Left ventricle myocardium inferior (tissue), 1 donor: Measurements from ENCODE around the gene MST1. TPM values are rescaled to one million over a fixed set of nuclear protein-coding genes. Genes with fewer than 3 reads are reported as not detected.

ENCODE experiments used
- DNase-seq: peaks from one replicate; pipeline ENCODE4 v3.0.0-alpha.2; 2020
- H3K27ac ChIP-seq: fragments of 200-600 bp; replicated peaks from 2 replicates; pipeline ENCODE4 v1.8.0; 2021
- H3K27me3 ChIP-seq: fragments of 200-600 bp; 2 replicates; pipeline ENCODE4 v1.8.0; 2021; ENCODE audit warnings: low read depth
- H3K36me3 ChIP-seq: fragments of 200-600 bp; 2 replicates; pipeline ENCODE4 v1.8.0; 2021
- H3K4me1 ChIP-seq: fragments of 200-600 bp; 2 replicates; pipeline ENCODE4 v1.8.0; 2021
- H3K4me3 ChIP-seq: fragments of 200-600 bp; 2 replicates; pipeline ENCODE4 v1.8.0; 2021; ENCODE audit warnings: mild to moderate bottlenecking, moderate library complexity
- H3K9me3 ChIP-seq: fragments of 200-600 bp; replicated peaks from 2 replicates; pipeline ENCODE4 v1.8.0; 2021
- intact Hi-C: fragments of 100-400 bp; cut with micrococcal nuclease; formaldehyde crosslinking; loops from one replicate; pipeline ENCODE4 v1.11.0; 2022
- total RNA-seq: library from RNA; stranded (reverse); fragmentation: NEBNext Ultra II Directional; extraction: Animal tissue kit (Norgen Biotek cat#: 25700); gene quantifications from one replicate; pipeline ENCODE4 v1.2.1, GENCODE V29; 2021
- TF ChIP-seq, protein P1 (sequence below): fragments of 200-600 bp; IDR thresholded peaks from 2 replicates; pipeline ENCODE4 v1.8.0; 2021; ENCODE audit warnings: antibody characterized with exemption, mild to moderate bottlenecking, borderline replicate concordance
- donor health status: DM: no; HTN: yes; CAD: no; lungs with severe emphysema.

MST1 gene
- total RNA-seq, 1 donor from 2014 or later = 5.4 TPM

DNA sequence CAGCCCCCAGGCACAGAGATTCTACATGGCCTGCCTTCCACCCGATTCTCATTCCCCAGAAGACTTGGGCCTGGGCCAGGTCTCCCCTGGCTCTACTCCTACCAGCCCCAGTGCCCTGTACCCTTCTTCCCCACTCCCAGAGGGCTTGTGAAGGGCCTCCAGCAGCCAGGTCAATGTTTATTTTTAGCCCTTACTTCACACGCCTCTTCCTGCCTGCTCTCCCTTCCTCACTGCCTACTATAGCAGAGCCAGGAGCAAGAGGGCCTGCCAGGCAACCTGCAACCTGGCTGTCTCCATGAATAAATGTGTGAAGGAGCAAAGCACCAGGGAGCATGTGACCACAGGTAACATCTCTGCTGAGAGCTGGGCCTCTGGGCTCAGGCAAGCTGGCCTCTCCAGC, 41.5 kb downstream of the MST1 start:
- no peak overlapping the region for H3K4me3 ChIP-seq
- intact Hi-C loops = no loop called here
- H3K9me3 ChIP-seq = no peaks in the 10 kb centered on the region
- peaks cover 28% of the 10 kb centered on the region for H3K4me1 ChIP-seq
- DNase-seq = peak; percentile 29
- peak overlapping the region; percentile 73 for H3K27ac ChIP-seq
- H3K27me3 ChIP-seq = no peaks in the 10 kb centered on the region
- no peaks in the 10 kb centered on the region for H3K36me3 ChIP-seq
- TF ChIP-seq, protein P1, sequence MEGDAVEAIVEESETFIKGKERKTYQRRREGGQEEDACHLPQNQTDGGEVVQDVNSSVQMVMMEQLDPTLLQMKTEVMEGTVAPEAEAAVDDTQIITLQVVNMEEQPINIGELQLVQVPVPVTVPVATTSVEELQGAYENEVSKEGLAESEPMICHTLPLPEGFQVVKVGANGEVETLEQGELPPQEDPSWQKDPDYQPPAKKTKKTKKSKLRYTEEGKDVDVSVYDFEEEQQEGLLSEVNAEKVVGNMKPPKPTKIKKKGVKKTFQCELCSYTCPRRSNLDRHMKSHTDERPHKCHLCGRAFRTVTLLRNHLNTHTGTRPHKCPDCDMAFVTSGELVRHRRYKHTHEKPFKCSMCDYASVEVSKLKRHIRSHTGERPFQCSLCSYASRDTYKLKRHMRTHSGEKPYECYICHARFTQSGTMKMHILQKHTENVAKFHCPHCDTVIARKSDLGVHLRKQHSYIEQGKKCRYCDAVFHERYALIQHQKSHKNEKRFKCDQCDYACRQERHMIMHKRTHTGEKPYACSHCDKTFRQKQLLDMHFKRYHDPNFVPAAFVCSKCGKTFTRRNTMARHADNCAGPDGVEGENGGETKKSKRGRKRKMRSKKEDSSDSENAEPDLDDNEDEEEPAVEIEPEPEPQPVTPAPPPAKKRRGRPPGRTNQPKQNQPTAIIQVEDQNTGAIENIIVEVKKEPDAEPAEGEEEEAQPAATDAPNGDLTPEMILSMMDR = no peak

DNA sequence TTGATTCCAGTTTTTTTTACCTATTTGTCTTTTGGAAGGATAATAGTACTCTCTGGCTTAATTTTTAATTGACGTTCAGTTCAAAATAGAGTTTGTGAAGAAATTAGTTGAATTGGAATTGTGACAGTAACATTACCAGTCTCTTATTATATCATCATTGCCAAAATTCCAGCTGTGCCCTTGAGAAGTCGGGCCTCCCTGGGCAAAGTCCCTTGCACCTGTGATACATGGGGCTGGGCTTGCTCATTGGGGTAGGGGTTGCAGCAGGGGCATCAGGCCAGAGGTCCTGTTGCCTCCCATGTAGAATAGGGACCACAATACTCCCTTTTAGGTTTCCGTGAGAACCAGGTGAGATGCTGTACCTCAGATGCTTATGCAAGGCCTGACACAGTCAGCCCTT, 43.0 kb downstream of the MST1 start:
- H3K9me3 ChIP-seq = no peaks in the 10 kb centered on the region
- H3K4me1 ChIP-seq = peaks cover 28% of the 10 kb centered on the region
- no peaks in the 10 kb centered on the region for H3K27me3 ChIP-seq
- no peak overlapping the region for H3K4me3 ChIP-seq
- no peak overlapping the region for H3K27ac ChIP-seq
- intact Hi-C loops = no loop called here
- DNase-seq = no peak
- TF ChIP-seq, protein P1 = no peak
- no peaks in the 10 kb centered on the region for H3K36me3 ChIP-seq

DNA sequence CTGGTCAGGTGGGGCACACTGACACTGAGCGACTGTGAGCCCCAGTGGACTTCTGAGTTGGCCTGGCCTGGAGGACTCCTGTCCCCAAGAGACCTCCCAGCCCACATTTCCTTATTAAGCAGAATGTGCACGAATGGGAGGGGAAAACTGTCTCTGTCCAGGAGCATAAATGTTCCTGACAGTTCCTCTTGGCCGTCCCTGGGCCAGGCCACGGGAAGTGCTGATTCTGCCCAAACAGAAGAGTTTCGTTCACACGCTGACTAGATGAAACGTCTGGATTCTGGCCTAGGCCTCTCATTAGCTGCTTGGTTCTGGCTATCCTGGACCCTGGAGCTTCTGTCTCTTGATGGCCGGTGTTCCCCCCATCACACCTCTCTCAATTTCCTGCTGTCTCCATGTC, 44.6 kb downstream of the MST1 start:
- TF ChIP-seq, protein P1 = no peak
- Histone ChIP-seq H3K4me1 (peaks cover 26% of the 10 kb centered on the region), H3K36me3 (no peaks in the 10 kb centered on the region), H3K27ac (no peak overlapping the region), H3K4me3 (no peak overlapping the region), H3K9me3 (no peaks in the 10 kb centered on the region), H3K27me3 (no peaks in the 10 kb centered on the region)
- intact Hi-C loops = no loop called here
- no peak for DNase-seq

DNA sequence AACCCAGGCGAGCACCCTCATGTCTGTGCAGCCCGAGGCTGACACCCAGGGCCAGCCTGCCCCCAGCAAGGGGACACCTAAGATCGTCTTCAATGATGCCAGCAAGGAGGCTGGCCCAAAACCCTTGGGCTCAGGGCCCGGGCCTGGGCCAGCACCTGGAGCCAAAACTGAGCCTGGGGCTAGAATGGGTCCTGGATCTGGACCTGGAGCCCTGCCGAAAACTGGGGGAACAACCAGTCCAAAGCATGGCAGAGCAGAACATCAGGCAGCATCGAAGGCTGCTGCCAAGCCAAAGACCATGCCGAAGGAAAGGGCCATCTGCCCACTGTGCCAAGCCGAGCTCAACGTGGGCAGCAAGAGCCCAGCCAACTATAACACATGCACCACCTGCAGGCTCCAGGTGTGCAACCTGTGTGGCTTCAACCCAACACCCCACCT, 46.5 kb downstream of the MST1 start:
- TF ChIP-seq, protein P1 = no peak
- H3K9me3 ChIP-seq = no peaks in the 10 kb centered on the region
- no peak overlapping the region for H3K27ac ChIP-seq
- intact Hi-C loops = no loop called here
- H3K27me3 ChIP-seq = no peaks in the 10 kb centered on the region
- peaks cover 12% of the 10 kb centered on the region for H3K4me1 ChIP-seq
- no peaks in the 10 kb centered on the region for H3K36me3 ChIP-seq
- H3K4me3 ChIP-seq = no peak overlapping the region
- DNase-seq = no peak

DNA sequence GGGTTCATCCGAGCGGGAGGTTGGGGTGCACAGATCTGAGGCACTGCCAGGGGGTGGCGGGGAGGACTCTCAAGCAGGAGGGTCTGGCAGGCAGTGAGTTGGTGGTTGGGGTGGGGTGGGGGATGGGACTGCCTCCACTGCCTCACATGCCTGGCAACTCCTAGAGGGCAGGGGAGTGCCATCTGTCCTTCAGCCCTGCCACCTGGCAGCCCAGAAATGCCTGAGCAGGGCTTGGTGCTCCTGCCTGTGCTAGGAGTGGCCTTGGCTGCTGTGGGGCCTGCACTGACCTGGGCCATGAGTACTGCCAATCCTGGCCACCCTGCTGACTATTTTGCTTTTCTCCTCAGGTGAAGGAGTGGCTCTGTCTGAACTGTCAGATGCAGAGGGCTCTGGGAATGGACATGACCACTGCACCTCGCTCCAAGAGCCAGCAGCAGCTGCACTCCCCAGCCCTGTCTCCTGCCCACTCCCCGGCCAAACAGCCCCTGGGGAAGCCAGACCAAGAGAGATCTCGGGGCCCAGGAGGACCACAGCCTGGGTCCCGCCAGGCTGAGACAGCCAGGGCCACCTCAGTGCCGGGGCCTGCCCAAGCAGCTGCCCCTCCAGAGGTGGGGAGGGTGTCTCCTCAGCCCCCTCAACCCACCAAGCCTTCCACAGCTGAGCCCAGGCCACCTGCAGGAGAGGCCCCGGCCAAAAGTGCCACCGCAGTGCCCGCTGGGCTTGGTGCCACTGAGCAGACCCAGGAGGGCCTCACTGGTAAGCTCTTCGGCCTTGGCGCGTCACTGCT, 47.2 kb downstream of the MST1 start:
- H3K27me3 ChIP-seq = no peaks in the 10 kb centered on the region
- DNase-seq = no peak
- H3K4me1 ChIP-seq = peaks cover 6% of the 10 kb centered on the region
- TF ChIP-seq, protein P1 = no peak
- H3K27ac ChIP-seq = no peak overlapping the region
- intact Hi-C loops = no loop called here
- H3K36me3 ChIP-seq = no peaks in the 10 kb centered on the region
- H3K4me3 ChIP-seq = no peak overlapping the region
- no peaks in the 10 kb centered on the region for H3K9me3 ChIP-seq
